ENCODE data around the gene VPS13D.
A peak's percentile ranks its signal among the peaks of the same experiment; 100 is the strongest.

The VPS13D gene

GRCh38 chr1:12231276-12231595, 1.4 kb downstream of the VPS13D start:
- DNase-seq, result no peak

- DNase-seq, result no peak
Observed at GRCh38 chr1:12232221-12232620, 2.4 kb downstream of the VPS13D start.

GRCh38 chr1:12244078-12244477, 14.2 kb downstream of the VPS13D start:
- no peak for DNase-seq

- no peak for DNase-seq
Observed at GRCh38 chr1:12244585-12244984, 14.8 kb downstream of the VPS13D start.

- DNase-seq, result no peak
Observed at GRCh38 chr1:12245116-12245515, 15.3 kb downstream of the VPS13D start.

- no peak for DNase-seq
Observed at GRCh38 chr1:12245733-12246132, 15.9 kb downstream of the VPS13D start.

GRCh38 chr1:12246584-12246983, 16.8 kb downstream of the VPS13D start:
- no peak for DNase-seq

- no peak for DNase-seq
Observed at GRCh38 chr1:12249181-12249580, 19.4 kb downstream of the VPS13D start.

- DNase-seq, result no peak
Observed at GRCh38 chr1:12249748-12250147, 19.9 kb downstream of the VPS13D start.

GRCh38 chr1:12251442-12251841, 21.6 kb downstream of the VPS13D start:
- DNase-seq, result no peak

GRCh38 chr1:12255913-12256312, 26.1 kb downstream of the VPS13D start:
- DNase-seq, result no peak

GRCh38 chr1:12258272-12258671, 28.4 kb downstream of the VPS13D start:
- DNase-seq, result no peak

GRCh38 chr1:12269351-12269750, 39.5 kb downstream of the VPS13D start:
- DNase-seq, result no peak

- DNase-seq, result no peak
Observed at GRCh38 chr1:12271033-12271432, 41.2 kb downstream of the VPS13D start.

GRCh38 chr1:12272770-12273169, 42.9 kb downstream of the VPS13D start:
- DNase-seq, result peak; percentile 47 to 66

- DNase-seq, result no peak
Observed at GRCh38 chr1:12275370-12275769, 45.5 kb downstream of the VPS13D start.

- DNase-seq, result no peak
Observed at GRCh38 chr1:12276225-12276624, 46.4 kb downstream of the VPS13D start.

- no peak for DNase-seq
Observed at GRCh38 chr1:12279003-12279402, 49.2 kb downstream of the VPS13D start.

- DNase-seq, result no peak
Observed at GRCh38 chr1:12279728-12280464, 50.1 kb downstream of the VPS13D start.

- DNase-seq, result no peak
Observed at GRCh38 chr1:12282142-12282541, 52.3 kb downstream of the VPS13D start.

- DNase-seq, result no peak
Observed at GRCh38 chr1:12284486-12284885, 54.7 kb downstream of the VPS13D start.

- no peak for DNase-seq
Observed at GRCh38 chr1:12285496-12286143, 55.8 kb downstream of the VPS13D start.

GRCh38 chr1:12287869-12288268, 58.0 kb downstream of the VPS13D start:
- no peak for DNase-seq

GRCh38 chr1:12290828-12291227, 61.0 kb downstream of the VPS13D start:
- DNase-seq, result no peak

GRCh38 chr1:12293416-12293815, 63.6 kb downstream of the VPS13D start:
- DNase-seq, result no peak
